H1 (cell line): ENCODE results near the gene MXRA7. TPM values are rescaled to one million over a fixed set of nuclear protein-coding genes. Genes with fewer than 3 reads are reported as not detected.

Experiments used
- CBX5 ChIP-seq: fragments of 300-800, 300-1000 bp; sonication (generic); IDR thresholded peaks from 2 replicates; pipeline ENCODE4 v1.7.1; 2016; ENCODE audit warnings: antibody characterized with exemption, low read length, low read depth
- JUND ChIP-seq: IDR thresholded peaks from 2 replicates; pipeline ENCODE4 v1.6.1; 2011; ENCODE audit warnings: mild to moderate bottlenecking, improper control_type of control experiment, low read length
- KDM5A ChIP-seq: fragments of 200-600 bp; IDR thresholded peaks from 2 replicates; pipeline ENCODE4 v1.7.1; 2012; ENCODE audit warnings: mild to moderate bottlenecking, low read length, inconsistent platforms, mixed read lengths
- PHF8 ChIP-seq: fragments of 200-600 bp; sonication (generic); conservative IDR thresholded peaks from 2 replicates; pipeline ENCODE4 v1.7.1; 2012; ENCODE audit warnings: low read depth, mild to moderate bottlenecking, inconsistent platforms, low read length, moderate library complexity
- SIN3A ChIP-seq, 2 experiments: IDR thresholded peaks in 1 of 2; conservative IDR thresholded peaks in 1 of 2; 2 replicates each; pipeline ENCODE4 v1.6.1; 2011 to 2012; ENCODE audit warnings: low read length in 2 of 2, improper control_type of control experiment in 1 of 2, low read depth in 1 of 2, mild to moderate bottlenecking in 1 of 2
- SUZ12 ChIP-seq: fragments of 200-600 bp; sonication (generic); IDR thresholded peaks from 2 replicates; pipeline ENCODE4 v1.6.1; 2012; ENCODE audit warnings: mild to moderate bottlenecking, inconsistent platforms, low read length, moderate library complexity, mixed read lengths
- polyA plus RNA-seq, 7 experiments: library from polyadenylated mRNA; depleted of rRNA in 3 of 7; stranded (reverse) in 5 of 7; unstranded in 2 of 7; fragments of >200 nt in 5 of 7; fragments of 200-250 nt in 2 of 7; gene quantifications; 1 replicate in 5 of 7; 2 replicates in 1 of 7; 4 replicates in 1 of 7; pipeline versions ENCODE4 v1.2.1 to v1.2.3, GENCODE V29; 2011 to 2013; ENCODE audit warnings: missing spikeins in 2 of 7, mixed read lengths in 2 of 7
- total RNA-seq: library from RNA; stranded (reverse); fragmentation: NEBNext Ultra II Directional; extraction: Animal tissue kit (Norgen Biotek cat#: 25700); gene quantifications from 2 replicates; pipeline ENCODE4 v1.2.1, GENCODE V29; 2021
- TF ChIP-seq, protein P1 (sequence below): IDR thresholded peaks from 2 replicates; pipeline ENCODE4 v1.6.1; 2011; ENCODE audit warnings: low read length, improper control_type of control experiment

The MXRA7 gene
- total and polyA plus RNA-seq, 2 of the 8 experiments (the other 6 are each of a cell fraction or from before 2014, with no cell fraction given), result 17.8 to 26.6 TPM

DNA sequence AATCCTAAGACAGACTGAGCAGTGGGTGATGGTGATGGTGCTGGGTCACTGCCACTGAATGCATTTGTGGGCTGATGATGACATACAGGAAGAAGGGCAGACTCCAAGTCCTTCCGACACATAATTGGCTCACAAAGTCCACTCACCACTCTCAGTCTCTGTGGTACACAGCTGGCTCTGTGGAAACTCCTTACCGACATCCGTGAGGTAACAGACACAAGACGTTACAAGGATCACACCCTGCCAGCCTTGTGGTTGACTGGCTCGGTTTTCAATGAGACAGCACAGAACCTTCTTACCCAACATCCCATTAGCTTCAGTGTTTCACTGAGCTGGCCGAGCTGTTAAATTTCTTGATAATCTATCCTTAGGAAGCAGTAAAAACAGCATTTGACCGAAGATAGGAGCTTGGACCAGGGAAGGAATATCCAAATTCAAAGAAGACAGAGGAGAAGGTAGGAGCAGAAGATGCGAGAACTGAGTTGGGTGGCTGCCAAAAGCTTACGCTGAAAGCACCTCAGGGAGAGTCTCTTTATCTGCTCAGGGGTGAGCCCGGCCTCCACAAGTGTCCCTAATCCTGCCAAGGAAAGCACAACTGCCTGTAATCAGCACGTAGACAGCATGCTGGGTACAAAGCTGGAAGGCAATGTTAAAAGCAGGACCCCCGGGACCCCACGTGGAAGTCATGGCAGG, 5.5 kb upstream of the MXRA7 start (continued):
- TF ChIP-seq PHF8 (no peak), JUND (no peak), KDM5A (no peak), CBX5 (no peak), SUZ12 (no peak), SIN3A (conservative IDR thresholded peaks at IDR 0.05 in 1 of 2, IDR thresholded peaks at IDR 0.05 in 1 of 2; ENCODE audit: low read depth in 1 of 2, low read length in 2 of 2) (no peak)
- TF ChIP-seq, protein P1, sequence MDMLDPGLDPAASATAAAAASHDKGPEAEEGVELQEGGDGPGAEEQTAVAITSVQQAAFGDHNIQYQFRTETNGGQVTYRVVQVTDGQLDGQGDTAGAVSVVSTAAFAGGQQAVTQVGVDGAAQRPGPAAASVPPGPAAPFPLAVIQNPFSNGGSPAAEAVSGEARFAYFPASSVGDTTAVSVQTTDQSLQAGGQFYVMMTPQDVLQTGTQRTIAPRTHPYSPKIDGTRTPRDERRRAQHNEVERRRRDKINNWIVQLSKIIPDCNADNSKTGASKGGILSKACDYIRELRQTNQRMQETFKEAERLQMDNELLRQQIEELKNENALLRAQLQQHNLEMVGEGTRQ, result no peak
